Testis (tissue), 2 donors: ENCODE data around the gene PDCD5.

Source experiments
- POLR2A ChIP-seq: fragments of 450-650 bp; IDR thresholded peaks from one replicate; pipeline ENCODE4 v1.6.1; 2017; ENCODE audit warnings: antibody characterized with exemption, mild to moderate bottlenecking, moderate library complexity
- TF ChIP-seq, protein P1 (sequence below), 3 experiments: fragments of 450-650 bp in 2 of 3; fragments of 200-600 bp in 1 of 3; sonication (generic) in 1 of 3; IDR thresholded peaks; one replicate each; pipeline ENCODE4 v1.5.1; 2016 to 2019; ENCODE audit warnings: antibody characterized with exemption in 3 of 3, mild to moderate bottlenecking in 2 of 3, moderate library complexity in 1 of 3

DNA sequence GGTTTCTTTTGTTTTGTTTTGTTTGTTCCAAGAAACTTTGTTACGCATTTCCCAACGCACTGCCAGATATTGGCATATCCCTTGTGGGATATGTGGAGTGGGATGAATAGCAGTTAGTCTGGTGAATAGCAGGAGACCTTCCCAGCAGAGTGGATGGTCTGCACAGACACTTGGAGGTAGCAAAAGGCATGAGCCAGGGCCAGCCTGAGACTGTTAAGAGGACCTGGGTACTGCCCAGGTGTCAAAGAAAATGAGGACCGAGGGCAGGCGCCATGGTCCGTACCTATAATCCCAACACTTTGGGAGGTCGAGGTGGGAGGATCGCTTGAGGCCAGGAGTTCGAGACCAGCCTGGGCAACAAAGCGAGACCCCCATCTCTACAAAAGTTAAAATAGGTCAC, 13.5 kb upstream of the PDCD5 start:
- TF ChIP-seq, protein P1, sequence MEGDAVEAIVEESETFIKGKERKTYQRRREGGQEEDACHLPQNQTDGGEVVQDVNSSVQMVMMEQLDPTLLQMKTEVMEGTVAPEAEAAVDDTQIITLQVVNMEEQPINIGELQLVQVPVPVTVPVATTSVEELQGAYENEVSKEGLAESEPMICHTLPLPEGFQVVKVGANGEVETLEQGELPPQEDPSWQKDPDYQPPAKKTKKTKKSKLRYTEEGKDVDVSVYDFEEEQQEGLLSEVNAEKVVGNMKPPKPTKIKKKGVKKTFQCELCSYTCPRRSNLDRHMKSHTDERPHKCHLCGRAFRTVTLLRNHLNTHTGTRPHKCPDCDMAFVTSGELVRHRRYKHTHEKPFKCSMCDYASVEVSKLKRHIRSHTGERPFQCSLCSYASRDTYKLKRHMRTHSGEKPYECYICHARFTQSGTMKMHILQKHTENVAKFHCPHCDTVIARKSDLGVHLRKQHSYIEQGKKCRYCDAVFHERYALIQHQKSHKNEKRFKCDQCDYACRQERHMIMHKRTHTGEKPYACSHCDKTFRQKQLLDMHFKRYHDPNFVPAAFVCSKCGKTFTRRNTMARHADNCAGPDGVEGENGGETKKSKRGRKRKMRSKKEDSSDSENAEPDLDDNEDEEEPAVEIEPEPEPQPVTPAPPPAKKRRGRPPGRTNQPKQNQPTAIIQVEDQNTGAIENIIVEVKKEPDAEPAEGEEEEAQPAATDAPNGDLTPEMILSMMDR (IDR thresholded peaks at IDR 0.05): no peak
- no peak for TF ChIP-seq POLR2A
